Measurements from ENCODE around the gene KPNA6.

Gene KPNA6

GRCh38 chr1:32181065-32181464 is 73.2 kb downstream of the KPNA6 start:
- no peak for DNase-seq (ENCODE audit: extremely low read depth, low read depth)
- peak overlapping the region; percentile 86 for H3K4me3 ChIP-seq (replicated peaks; ENCODE audit: low read depth, low read length)
- TF ChIP-seq CTCF (IDR thresholded peaks at IDR 0.05; ENCODE audit: low read depth, low read length, missing control alignments), result no peak

- TF ChIP-seq CTCF (IDR thresholded peaks at IDR 0.05; ENCODE audit: low read depth, low read length, missing control alignments), result no peak
- peak overlapping the region; percentile 86 for H3K4me3 ChIP-seq (replicated peaks; ENCODE audit: low read depth, low read length)
- no peak for DNase-seq (ENCODE audit: extremely low read depth, low read depth)
Measured at GRCh38 chr1:32181563-32181962, 73.7 kb downstream of the KPNA6 start.

GRCh38 chr1:32182060-32182459 is 74.2 kb downstream of the KPNA6 start:
- no peak for DNase-seq (ENCODE audit: extremely low read depth, low read depth)
- H3K4me3 ChIP-seq (replicated peaks; ENCODE audit: low read depth, low read length), result peak overlapping the region; percentile 86
- no peak for TF ChIP-seq CTCF (IDR thresholded peaks at IDR 0.05; ENCODE audit: low read depth, low read length, missing control alignments)

GRCh38 chr1:32184650-32185049 is 76.8 kb downstream of the KPNA6 start:
- no peak for TF ChIP-seq CTCF (IDR thresholded peaks at IDR 0.05; ENCODE audit: low read depth, low read length, missing control alignments)
- no peak for DNase-seq (ENCODE audit: extremely low read depth, low read depth)
- H3K4me3 ChIP-seq (replicated peaks; ENCODE audit: low read depth, low read length), result no peak overlapping the region

- TF ChIP-seq CTCF (IDR thresholded peaks at IDR 0.05; ENCODE audit: low read depth, low read length, missing control alignments), result no peak
- DNase-seq (ENCODE audit: extremely low read depth, low read depth), result no peak
- H3K4me3 ChIP-seq (replicated peaks; ENCODE audit: low read depth, low read length), result no peak overlapping the region
Measured at GRCh38 chr1:32186077-32186476, 78.2 kb downstream of the KPNA6 start.

- no peak overlapping the region for H3K4me3 ChIP-seq (replicated peaks; ENCODE audit: low read depth, low read length)
- no peak for TF ChIP-seq CTCF (IDR thresholded peaks at IDR 0.05; ENCODE audit: low read depth, low read length, missing control alignments)
- DNase-seq (ENCODE audit: extremely low read depth, low read depth), result no peak
Measured at GRCh38 chr1:32186491-32186890, 78.6 kb downstream of the KPNA6 start.

GRCh38 chr1:32187850-32188249 is 80.0 kb downstream of the KPNA6 start:
- TF ChIP-seq CTCF (IDR thresholded peaks at IDR 0.05; ENCODE audit: low read depth, low read length, missing control alignments), result no peak
- DNase-seq (ENCODE audit: extremely low read depth, low read depth), result no peak
- H3K4me3 ChIP-seq (replicated peaks; ENCODE audit: low read depth, low read length), result no peak overlapping the region
